Measurements from ENCODE around the gene PLXNA4.
"Not testable (repeated sequence)": the region's sequence is repeated elsewhere in the genome, so short reads cannot be mapped to it uniquely, and the experiment has no call there.

PLXNA4 gene

DNA sequence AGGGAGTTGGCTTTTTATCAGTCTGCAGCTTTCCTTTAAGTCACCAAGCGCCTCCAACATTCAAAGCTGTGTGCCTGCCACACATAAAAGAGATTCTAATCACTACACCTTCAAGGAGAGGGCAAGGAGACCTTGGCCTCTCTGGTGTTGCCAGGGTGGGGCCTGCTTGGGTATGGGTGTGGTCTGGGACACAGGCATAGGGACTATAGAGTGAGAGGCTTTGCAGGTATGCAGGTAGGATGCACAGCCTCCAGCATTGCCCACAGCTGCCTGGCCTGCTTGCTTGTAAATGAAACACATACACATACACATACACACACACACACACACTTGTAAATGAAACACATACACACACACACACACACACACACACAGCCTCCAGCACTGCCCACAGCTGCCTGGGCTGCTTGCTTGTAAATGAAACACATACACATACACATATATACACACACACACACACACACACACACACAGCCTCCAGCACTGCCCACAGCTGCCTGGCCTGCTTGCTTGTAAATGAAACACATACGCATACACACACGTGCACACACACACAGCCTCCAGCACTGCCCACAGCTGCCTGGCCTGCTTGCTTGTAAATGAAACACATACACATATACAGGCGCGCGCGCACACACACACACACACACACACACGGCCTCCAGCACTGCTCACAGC is 397.7 kb downstream of the PLXNA4 start:
- DNase-seq (ENCODE audit: low spot score): not testable (repeated sequence)

GRCh38 chr7:132177708-132178401 is 398.4 kb downstream of the PLXNA4 start:
- DNase-seq (ENCODE audit: low spot score): no peak

- no peak for DNase-seq (ENCODE audit: low spot score)
Measured at GRCh38 chr7:132176719-132177118, 399.6 kb downstream of the PLXNA4 start.

DNA sequence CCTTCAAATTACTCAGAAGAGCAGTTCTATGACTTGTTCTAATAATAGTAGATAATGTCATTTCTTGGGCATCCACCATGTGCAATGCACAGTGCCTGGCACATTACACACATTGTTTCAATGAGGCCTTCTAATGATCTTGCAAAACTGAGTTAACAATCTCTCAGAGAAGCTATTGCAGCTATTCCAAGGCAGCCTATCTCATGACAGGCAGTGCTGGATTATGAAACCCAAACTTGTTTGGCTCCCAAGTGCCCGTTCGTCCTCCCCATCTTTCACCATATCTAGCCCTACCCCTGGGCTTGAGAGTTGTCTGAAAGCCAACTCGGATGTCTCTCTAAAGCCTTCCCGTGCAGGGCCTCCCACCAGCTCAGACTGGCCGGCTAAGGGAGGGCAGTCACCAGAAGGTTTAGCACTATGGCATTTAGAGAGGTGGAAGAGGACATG is 405.1 kb downstream of the PLXNA4 start:
- DNase-seq (ENCODE audit: low spot score): no peak

- DNase-seq (ENCODE audit: low spot score): no peak
Measured at GRCh38 chr7:132169730-132170129, 406.5 kb downstream of the PLXNA4 start.

- DNase-seq (ENCODE audit: low spot score): no peak
Measured at GRCh38 chr7:132168239-132168638, 408.0 kb downstream of the PLXNA4 start.

DNA sequence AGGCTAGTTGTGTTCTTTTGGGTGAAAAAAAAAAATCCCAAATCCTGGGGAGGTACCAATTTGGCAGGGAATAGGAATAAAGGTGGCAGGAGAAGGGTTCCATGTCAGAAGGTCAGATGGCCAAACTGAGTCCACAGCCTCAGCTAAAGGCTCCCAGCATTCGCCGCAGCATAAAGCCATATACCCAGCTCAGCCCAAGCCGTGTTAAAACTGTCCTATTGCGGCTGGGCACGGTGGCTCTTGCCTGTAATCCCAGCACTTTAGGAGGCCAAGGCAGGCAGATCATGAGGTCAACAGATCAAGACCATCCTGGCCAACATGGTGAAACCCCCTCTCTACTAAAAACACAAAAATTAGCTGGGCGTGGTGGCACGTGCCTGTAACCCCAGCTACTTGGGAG is 410.6 kb downstream of the PLXNA4 start:
- not testable (repeated sequence) for DNase-seq (ENCODE audit: low spot score)

- DNase-seq (ENCODE audit: low spot score): no peak
Measured at GRCh38 chr7:132164558-132165125, 411.6 kb downstream of the PLXNA4 start.

DNA sequence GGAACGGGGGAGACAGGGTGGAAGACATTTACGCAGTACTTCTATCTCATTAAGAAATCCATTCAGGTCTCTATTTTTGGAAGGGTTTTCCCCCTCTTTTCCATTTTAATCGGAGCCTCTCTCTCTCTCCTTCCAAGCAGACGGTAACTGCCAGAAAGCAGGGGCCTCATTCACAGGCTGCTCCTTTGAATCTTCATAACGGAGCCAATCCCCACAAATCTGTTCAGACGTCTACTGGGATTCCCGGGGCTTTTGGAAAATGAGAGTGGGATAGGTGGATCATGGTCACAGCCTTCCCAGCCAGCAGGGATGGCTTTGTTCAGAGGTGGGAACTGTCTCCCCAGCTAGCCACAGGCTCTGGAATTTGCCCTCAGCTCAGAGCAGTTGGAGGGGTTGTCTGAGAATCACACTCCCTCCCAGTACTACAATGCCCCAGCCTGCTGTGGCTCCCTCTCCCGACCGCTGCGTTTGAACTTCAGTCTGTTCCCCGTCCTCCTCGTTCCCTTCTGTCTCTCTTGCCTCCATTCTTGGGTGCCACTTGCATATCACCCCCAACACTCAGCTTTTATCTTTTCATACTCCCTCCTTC is 413.6 kb downstream of the PLXNA4 start:
- DNase-seq (ENCODE audit: low spot score): no peak

DNA sequence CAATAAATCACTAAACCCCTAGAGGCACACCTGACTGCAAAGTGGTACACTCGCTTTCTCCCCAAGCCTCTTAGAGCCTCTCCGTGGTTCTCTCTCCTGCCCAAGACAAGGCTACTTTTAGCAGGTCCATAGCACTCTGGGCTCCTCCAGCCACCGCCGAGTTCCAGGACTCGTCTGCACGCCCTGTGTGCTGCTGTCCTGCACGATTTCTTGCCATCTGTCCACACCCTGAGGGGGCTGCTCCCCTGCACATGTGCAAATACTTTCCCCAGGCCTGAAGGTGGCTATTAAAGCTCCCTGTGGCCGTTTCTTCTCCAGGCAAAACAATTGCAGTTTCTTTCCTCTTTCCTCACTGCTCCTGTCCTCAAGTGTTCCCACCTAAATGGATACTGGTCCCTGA is 414.3 kb downstream of the PLXNA4 start:
- no peak for DNase-seq (ENCODE audit: low spot score)

DNA sequence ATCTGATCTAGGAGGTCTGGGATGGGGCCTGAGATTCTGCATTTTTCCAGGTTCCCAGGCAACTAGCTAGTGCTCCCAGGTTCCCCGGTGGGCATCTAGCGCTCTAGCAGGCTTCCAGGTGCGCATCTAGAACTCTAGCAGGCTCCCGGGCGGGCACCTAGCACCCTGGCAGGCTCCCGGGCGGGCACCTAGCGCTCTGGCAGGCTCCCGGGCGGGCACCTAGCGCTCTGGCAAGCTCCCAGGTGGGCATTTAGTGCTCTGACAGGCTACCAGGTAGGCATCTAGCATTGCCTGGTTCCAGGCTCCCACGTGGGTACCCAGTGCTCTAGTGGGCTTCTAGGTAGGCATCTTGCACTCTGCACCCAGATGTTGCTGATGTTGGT is 414.7 kb downstream of the PLXNA4 start:
- DNase-seq (ENCODE audit: low spot score): no peak

GRCh38 chr7:132160611-132161532 is 415.4 kb downstream of the PLXNA4 start:
- no peak for DNase-seq (ENCODE audit: low spot score)

GRCh38 chr7:132158841-132159240 is 417.4 kb downstream of the PLXNA4 start:
- no peak for DNase-seq (ENCODE audit: low spot score)

DNA sequence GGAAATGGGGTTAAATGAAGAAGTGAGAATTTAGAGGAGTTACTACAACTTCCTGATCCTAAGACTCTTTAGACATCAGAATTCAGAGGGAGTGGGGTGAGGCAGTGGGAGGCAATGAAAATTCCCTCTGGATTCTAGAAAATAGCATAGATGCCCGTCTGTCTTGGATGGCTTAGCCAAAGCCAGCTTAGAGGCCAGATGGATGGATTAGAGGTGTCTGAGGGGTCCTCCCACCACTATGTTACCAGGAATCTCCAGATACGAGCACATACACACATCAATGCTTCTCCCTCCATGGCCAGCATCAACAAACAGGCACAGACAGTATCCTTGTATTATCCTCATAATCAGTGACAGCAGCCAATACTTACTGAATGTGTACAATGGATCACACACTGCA is 418.1 kb downstream of the PLXNA4 start:
- no peak for DNase-seq (ENCODE audit: low spot score)

DNA sequence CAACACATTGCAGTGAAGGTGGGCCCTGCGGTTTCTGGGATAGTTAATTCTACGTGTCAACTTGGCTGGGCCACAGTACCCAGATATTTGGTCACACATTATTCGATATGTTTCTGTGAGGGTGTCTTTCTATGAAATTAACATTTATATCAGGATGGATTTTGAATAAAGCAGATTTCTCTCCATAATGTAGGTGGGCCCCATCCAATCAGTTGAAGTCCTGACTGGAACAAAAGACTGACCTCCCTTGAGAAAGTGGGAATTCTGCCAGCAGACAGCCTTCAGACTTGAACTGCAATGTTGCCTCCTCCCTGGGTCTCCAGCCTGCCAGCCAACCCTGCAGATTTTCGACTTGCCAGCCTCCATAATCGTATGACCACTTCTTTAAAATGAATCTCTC is 420.6 kb downstream of the PLXNA4 start:
- DNase-seq (ENCODE audit: low spot score): no peak

GRCh38 chr7:132154695-132155471 is 421.4 kb downstream of the PLXNA4 start:
- no peak for DNase-seq (ENCODE audit: low spot score)

DNA sequence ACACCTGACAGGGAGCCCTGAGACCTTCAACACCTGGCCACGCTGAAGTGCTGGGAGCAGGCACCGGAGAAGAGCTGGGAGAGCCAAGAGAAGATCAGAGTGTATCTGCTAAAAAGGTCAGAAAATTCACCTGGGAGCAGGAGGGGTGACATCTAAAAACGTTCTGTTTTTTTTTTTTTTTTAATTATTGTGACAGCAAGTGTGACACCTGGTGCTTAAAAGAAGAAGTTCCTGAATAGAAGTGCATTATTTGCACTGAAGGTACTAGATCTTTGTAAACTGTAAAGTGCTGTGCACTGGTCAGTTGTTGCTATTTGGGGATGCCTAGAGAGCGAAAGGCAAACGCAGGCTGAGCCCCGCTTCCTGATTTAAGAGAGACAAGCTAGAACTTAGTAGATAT is 422.0 kb downstream of the PLXNA4 start:
- DNase-seq (ENCODE audit: low spot score): no peak

DNA sequence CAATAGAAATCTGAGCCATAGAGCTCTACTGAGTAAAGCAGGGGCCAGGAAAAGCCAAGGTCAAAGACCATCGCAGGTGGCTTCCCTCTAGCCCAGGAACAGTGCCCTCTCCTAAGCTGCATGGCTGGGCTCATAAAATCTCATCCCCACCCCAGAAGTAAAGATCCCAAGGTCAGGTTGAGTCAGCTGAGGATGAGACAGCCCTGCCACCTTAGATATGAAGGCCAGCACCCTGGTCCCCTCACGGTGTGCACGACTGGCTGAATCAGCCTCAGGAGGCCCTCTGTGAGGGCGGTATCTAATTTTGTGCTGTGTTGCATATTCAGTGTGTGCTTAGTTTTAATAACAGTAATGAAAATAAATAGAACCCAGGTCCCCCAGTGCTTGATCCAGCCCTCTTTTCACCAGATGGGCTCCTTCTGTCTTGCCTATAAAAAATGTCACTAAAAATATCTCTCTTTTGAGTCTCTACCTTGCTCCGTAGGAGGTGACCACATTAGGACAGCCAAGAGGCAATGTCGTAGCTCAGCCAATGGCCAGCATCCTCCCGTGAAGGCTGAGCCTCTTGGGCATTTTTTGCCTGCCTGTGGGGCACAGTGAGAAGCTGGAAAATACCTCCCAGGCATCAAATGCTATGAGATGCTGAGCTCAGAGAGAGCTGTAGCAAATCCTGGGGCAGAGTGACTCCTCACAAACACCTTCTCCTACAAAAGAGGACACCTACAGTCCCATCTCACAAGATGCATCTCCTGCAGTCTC is 424.0 kb downstream of the PLXNA4 start:
- DNase-seq (ENCODE audit: low spot score): no peak

GRCh38 chr7:132150711-132151110 is 425.6 kb downstream of the PLXNA4 start:
- no peak for DNase-seq (ENCODE audit: low spot score)

Data from activated CD4-positive, alpha-beta T cell treated with anti-CD3 and anti-CD28 coated beads, Interleukin-2, Interleukin-4, amounts not matched to agents 100 ng/mL and 50 ng/mL, durations not matched to agents 16 hours and 8 hours (primary cell).